BLaER1 (cell line): ENCODE measurements around the gene HTR4.

Source experiments
- H3K27ac ChIP-seq: shearing (Covaris generic); formaldehyde crosslinking; 2 replicates; pipeline ENCODE4 v1.8.1; 2022
- H3K27me3 ChIP-seq: shearing (Covaris generic); formaldehyde crosslinking; 2 replicates; pipeline ENCODE4 v1.8.1; 2022
- H3K36me3 ChIP-seq: shearing (Covaris generic); formaldehyde crosslinking; 2 replicates; pipeline ENCODE4 v1.8.1; 2022
- H3K4me1 ChIP-seq: shearing (Covaris generic); formaldehyde crosslinking; 2 replicates; pipeline ENCODE4 v1.8.1; 2022
- H3K4me2 ChIP-seq: shearing (Covaris generic); formaldehyde crosslinking; 2 replicates; pipeline ENCODE4 v1.8.1; 2022
- H3K4me3 ChIP-seq: shearing (Covaris generic); formaldehyde crosslinking; 2 replicates; pipeline ENCODE4 v1.8.1; 2022
- H3K9ac ChIP-seq: shearing (Covaris generic); formaldehyde crosslinking; 2 replicates; pipeline ENCODE4 v1.8.1; 2022
- H3K9me3 ChIP-seq: shearing (Covaris generic); formaldehyde crosslinking; 2 replicates; pipeline ENCODE4 v1.8.1; 2022
- H4K20me1 ChIP-seq: shearing (Covaris generic); formaldehyde crosslinking; 2 replicates; pipeline ENCODE4 v1.8.1; 2022
- Cebpa-rat ChIP-seq: shearing (Covaris generic); IDR thresholded peaks from 2 replicates; pipeline ENCODE4 v1.8.1; 2022

Gene HTR4

DNA sequence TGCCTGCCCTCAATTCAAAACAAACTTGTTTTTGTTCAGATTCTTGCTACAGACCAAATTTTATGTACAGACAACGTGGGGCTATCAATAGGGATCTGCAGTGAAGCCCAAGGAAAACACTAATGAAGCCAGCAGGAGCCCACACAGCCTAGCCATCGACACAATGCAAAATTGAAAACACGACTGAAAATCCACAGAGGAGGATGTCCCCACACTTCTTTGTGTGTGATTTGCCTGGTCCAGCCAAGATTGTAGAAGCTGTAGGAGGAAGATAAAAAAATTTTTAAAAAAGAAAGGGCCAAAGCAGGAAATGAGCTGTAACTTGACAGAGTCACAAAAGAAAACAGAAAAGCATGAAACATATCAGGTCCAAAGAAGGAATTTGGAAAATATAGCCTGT lies 34.8 kb downstream of the HTR4 start:
- H3K27me3 ChIP-seq, result no peaks in the 10 kb centered on the region

DNA sequence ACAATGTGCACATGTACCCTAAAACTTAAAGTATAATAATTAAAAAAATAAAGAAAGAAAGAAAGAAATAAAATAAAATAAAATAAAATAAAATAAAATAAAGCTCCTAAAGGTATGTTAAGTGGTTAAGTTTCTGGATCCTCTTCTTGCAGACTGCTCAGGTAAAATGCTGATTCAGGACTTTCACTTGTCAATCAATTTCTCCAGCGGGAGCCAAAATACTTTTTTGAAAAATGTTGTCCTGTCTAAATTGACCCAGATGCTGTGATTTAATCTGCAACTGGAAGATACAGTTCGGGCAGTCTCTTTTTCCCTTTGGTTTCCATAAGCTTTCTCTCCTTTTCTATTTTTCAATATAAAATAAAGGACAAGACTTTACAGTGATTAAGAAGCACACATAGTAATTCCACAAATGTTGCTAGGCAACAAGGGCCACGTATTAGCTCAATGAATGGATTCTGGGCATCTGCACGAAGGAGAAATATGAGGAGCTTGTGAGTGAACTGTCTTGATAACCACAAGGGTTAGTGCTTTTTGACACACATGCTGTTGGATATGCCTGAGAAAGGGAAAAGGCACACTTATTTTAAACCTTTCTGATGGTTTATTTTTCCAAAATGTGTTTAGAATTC lies 38.6 kb downstream of the HTR4 start:
- Histone ChIP-seq H4K20me1 (no peaks in the 10 kb centered on the region), H3K27me3 (no peaks in the 10 kb centered on the region), H3K4me3 (no peak overlapping the region)

More for the DNA sequence above, 34.8 kb downstream of the HTR4 start:
- Histone ChIP-seq H4K20me1 (no peaks in the 10 kb centered on the region), H3K9ac (no peak overlapping the region), H3K27ac (no peak overlapping the region), H3K36me3 (no peaks in the 10 kb centered on the region), H3K4me3 (no peak overlapping the region), H3K9me3 (no peaks in the 10 kb centered on the region), H3K4me1 (no peaks in the 10 kb centered on the region), H3K4me2 (no peak overlapping the region)
- no peak for TF ChIP-seq Cebpa-rat

DNA sequence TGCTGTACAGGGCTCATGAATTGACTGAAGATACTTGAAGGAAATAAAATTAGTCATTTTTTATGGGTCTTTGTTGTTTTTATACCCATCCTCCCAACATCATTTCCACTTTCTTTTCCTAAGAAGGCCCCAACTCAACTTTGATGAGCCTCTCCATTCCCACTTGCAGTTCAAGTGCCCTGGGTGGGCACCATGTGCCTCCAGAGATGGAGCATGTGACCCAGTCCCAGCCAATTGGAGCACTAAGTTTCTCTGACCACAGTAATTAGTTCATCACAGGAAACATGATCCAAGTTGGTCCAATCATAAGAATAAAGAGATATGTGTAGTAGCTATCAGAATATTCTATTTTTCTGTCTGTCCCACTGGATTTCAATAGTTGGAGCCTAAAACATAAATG lies 46.9 kb downstream of the HTR4 start:
- no peaks in the 10 kb centered on the region for H3K36me3 ChIP-seq
- H3K4me3 ChIP-seq, result no peak overlapping the region
- no peaks in the 10 kb centered on the region for H4K20me1 ChIP-seq
- H3K4me2 ChIP-seq, result no peak overlapping the region
- H3K27ac ChIP-seq, result no peak overlapping the region
- no peak for TF ChIP-seq Cebpa-rat
- H3K9me3 ChIP-seq, result no peaks in the 10 kb centered on the region
- no peaks in the 10 kb centered on the region for H3K27me3 ChIP-seq
- H3K4me1 ChIP-seq, result no peaks in the 10 kb centered on the region
- H3K9ac ChIP-seq, result no peak overlapping the region

More for the DNA sequence above, 38.6 kb downstream of the HTR4 start:
- Histone ChIP-seq H3K9me3 (no peaks in the 10 kb centered on the region), H3K36me3 (no peaks in the 10 kb centered on the region), H3K27ac (no peak overlapping the region), H3K9ac (no peak overlapping the region), H3K4me1 (no peaks in the 10 kb centered on the region), H3K4me2 (no peak overlapping the region)
- TF ChIP-seq Cebpa-rat, result no peak

DNA sequence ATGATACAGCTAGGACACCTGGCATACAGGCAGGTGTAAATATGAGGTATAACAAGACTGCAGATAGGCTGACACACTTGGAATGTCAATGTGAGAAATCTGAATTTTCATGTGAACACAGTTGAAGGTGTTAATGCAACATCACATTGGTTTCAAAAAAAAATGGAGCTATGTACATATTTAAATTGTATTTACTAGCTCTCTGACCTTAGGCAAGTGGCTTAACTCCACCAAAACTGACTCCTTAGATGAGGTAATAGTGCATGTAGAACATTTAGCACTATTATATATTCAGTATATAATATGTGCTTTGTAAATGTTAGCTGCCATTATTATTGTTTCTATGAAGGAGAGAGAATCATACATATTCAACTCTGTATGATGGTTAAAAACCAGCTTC lies 48.0 kb downstream of the HTR4 start:
- H3K4me1 ChIP-seq, result no peaks in the 10 kb centered on the region
- H4K20me1 ChIP-seq, result no peaks in the 10 kb centered on the region
- H3K9me3 ChIP-seq, result no peaks in the 10 kb centered on the region
- no peak overlapping the region for H3K9ac ChIP-seq
- H3K4me2 ChIP-seq, result no peak overlapping the region
- no peaks in the 10 kb centered on the region for H3K36me3 ChIP-seq
- no peak for TF ChIP-seq Cebpa-rat
- H3K27ac ChIP-seq, result no peak overlapping the region
- no peaks in the 10 kb centered on the region for H3K27me3 ChIP-seq
- no peak overlapping the region for H3K4me3 ChIP-seq

DNA sequence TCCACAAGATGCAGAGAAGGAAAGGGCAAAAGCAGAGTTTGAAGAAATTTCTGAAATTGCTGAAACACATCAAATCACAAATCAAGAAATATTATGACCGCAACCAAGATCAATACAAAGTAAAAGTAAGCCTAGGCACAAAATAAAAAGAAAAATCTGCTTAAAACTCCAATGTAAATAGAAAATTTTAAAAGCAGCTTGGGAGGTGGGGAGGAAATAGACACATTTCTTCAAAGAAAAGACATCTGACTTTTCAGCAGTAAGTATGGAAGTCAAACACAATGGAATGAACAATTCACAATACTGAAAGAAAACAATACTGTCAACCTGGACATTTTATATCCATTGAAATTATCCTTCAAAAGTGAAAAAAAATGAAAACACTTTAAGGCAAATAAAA lies 55.1 kb downstream of the HTR4 start:
- Histone ChIP-seq H3K9me3 (peaks cover 4% of the 10 kb centered on the region; the same call in 1 of the 2 replicates), H3K27ac (no peak overlapping the region), H3K36me3 (no peaks in the 10 kb centered on the region), H4K20me1 (no peaks in the 10 kb centered on the region), H3K4me3 (no peak overlapping the region), H3K9ac (no peak overlapping the region), H3K27me3 (no peaks in the 10 kb centered on the region), H3K4me1 (no peaks in the 10 kb centered on the region), H3K4me2 (no peak overlapping the region)
- no peak for TF ChIP-seq Cebpa-rat

DNA sequence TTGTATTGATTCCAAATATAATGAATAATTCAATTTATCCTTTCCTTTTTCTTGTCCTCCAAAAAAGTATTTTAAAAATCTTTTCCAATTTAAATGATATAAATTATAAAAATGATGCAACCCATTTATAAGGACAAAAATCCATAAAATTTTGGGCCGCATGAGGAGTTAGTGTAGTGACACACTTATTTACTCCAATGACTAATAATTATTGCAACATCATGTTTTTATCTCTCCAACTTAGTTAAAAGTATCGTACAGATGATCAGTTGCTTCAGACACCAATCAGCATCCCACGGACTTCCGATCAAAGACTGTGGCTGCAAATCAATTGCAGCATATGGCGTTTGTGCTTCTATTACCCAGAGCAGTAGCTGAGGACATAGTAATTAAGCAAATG lies 58.6 kb downstream of the HTR4 start:
- Histone ChIP-seq H3K4me3 (no peak overlapping the region), H3K9me3 (peaks cover 4% of the 10 kb centered on the region; the same call in 1 of the 2 replicates)

DNA sequence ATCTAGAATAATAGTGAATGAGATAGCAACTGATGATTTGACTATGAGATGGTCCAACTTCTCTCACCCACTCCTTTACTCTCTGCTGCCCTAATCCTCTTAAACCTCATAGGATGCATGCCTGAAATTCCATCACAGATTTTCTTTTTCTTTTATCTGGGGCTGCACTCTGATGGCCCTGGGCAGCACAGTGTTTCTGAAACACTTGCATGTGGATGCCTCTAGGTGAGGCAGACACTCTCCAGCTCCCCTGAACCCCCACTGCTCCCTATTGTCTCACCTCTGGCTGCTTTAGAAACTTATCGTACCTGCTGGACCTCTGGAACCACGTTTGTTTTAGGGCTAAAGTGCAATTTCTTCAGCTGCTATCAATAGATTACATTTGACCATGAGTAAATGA lies 67.5 kb downstream of the HTR4 start:
- Histone ChIP-seq H3K36me3 (no peaks in the 10 kb centered on the region), H4K20me1 (no peaks in the 10 kb centered on the region), H3K4me3 (no peak overlapping the region), H3K4me1 (no peaks in the 10 kb centered on the region), H3K4me2 (no peak overlapping the region), H3K27ac (no peak overlapping the region), H3K27me3 (no peaks in the 10 kb centered on the region), H3K9ac (no peak overlapping the region), H3K9me3 (no peaks in the 10 kb centered on the region)
- TF ChIP-seq Cebpa-rat, result no peak

More for the DNA sequence above, 58.6 kb downstream of the HTR4 start:
- H3K27ac ChIP-seq, result no peak overlapping the region
- no peak overlapping the region for H3K4me2 ChIP-seq
- no peaks in the 10 kb centered on the region for H4K20me1 ChIP-seq
- TF ChIP-seq Cebpa-rat, result no peak
- no peaks in the 10 kb centered on the region for H3K27me3 ChIP-seq
- H3K36me3 ChIP-seq, result no peaks in the 10 kb centered on the region
- H3K9ac ChIP-seq, result no peak overlapping the region
- no peaks in the 10 kb centered on the region for H3K4me1 ChIP-seq

DNA sequence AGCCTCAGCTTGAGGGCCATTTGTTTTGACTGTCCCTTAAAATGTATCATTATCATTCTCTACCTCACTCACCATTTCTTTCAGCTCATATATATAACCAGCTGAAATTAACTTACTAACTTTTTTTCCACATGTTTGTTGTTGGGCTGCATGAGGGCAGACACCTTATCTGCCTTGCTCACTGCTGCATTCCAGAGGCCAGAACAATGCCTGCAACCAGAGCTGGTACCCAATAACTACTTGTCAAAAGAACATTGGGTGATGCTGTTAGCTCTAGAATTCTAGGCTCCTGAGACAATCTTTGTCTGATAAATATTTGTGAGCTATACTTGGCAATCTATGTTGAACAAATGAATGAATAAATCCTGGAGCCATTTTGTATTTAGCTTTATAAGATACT lies 68.3 kb downstream of the HTR4 start:
- H3K36me3 ChIP-seq, result no peaks in the 10 kb centered on the region
- no peaks in the 10 kb centered on the region for H3K9me3 ChIP-seq
- H3K4me2 ChIP-seq, result no peak overlapping the region
- H3K27ac ChIP-seq, result no peak overlapping the region
- TF ChIP-seq Cebpa-rat, result no peak
- no peaks in the 10 kb centered on the region for H3K4me1 ChIP-seq
- no peak overlapping the region for H3K9ac ChIP-seq
- no peaks in the 10 kb centered on the region for H4K20me1 ChIP-seq
- no peak overlapping the region for H3K4me3 ChIP-seq
- H3K27me3 ChIP-seq, result no peaks in the 10 kb centered on the region

DNA sequence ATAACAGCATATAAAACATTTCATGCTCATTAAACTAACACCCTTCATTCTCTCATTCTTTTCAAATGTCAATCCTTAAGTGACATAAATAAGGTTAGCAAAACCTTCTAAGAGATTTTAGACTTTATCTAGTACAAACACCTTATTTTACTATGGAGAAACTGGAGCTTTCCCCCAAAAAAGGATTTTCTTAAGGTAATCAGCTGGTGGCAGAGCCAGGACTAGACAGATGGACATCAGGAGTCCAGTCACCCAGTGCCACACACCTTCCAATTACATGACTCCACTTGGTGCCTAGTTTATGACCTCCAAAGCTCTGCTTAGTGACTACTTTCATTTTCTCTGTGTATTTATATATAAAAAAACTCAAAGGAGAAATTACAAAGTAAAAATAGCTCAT lies 70.2 kb downstream of the HTR4 start:
- no peak overlapping the region for H3K4me3 ChIP-seq
- H3K4me1 ChIP-seq, result no peaks in the 10 kb centered on the region
- no peak for TF ChIP-seq Cebpa-rat
- no peak overlapping the region for H3K4me2 ChIP-seq
- no peaks in the 10 kb centered on the region for H4K20me1 ChIP-seq
- no peaks in the 10 kb centered on the region for H3K36me3 ChIP-seq
- no peaks in the 10 kb centered on the region for H3K9me3 ChIP-seq
- H3K9ac ChIP-seq, result no peak overlapping the region
- H3K27ac ChIP-seq, result no peak overlapping the region
- H3K27me3 ChIP-seq, result no peaks in the 10 kb centered on the region

DNA sequence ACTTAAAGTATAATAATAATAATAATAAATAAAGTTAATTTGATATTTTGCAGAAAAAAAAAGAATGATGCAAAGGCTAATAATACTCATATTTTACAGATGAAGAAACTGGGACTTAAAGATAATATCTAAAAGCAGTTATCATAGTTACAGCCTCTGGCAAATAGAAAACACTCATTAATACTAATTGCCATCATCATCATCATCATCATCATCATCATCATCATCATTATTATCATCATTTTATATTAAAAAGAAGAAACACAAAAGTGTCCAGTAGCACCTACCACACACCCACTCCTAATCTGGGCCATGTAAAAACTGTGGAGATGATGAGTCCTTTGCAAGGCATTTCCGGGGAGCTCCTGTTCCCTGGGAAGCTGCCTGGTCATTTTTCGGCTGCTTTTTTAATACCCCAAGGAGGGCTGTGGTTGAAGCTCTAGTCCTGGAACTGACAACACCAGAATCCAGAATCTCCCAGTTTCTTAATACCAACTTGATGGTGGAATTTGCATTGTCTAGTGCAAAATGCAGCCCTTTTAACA lies 70.8 kb downstream of the HTR4 start:
- Histone ChIP-seq H3K4me1 (no peaks in the 10 kb centered on the region), H3K9ac (no peak overlapping the region), H3K27me3 (no peaks in the 10 kb centered on the region), H3K36me3 (no peaks in the 10 kb centered on the region), H3K4me3 (no peak overlapping the region), H4K20me1 (no peaks in the 10 kb centered on the region), H3K9me3 (no peaks in the 10 kb centered on the region), H3K27ac (no peak overlapping the region), H3K4me2 (no peak overlapping the region)
- no peak for TF ChIP-seq Cebpa-rat

DNA sequence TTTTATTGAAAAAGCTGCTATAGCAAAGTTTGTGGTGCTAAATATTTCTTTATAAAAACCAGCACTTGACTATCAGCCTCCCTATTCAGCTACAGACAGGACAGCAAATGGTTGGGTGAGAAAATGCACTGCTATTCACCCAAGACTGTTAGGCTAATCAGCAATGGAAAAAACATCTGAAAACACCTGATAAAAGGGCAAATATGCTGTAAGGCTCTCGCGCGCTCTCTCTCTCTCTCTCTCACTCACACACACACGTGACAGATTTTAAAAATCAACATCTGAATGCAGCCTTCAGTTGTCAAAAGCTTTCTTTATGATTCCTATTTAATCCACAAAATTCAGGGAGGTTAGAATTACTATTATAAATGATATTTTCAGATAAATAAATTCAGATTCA lies 80.2 kb downstream of the HTR4 start:
- Histone ChIP-seq H3K4me1 (no peaks in the 10 kb centered on the region), H3K27ac (no peak overlapping the region)

More for the DNA sequence above, 80.2 kb downstream of the HTR4 start:
- H3K27me3 ChIP-seq, result no peaks in the 10 kb centered on the region
- no peak overlapping the region for H3K4me2 ChIP-seq
- no peak for TF ChIP-seq Cebpa-rat
- no peaks in the 10 kb centered on the region for H4K20me1 ChIP-seq
- no peaks in the 10 kb centered on the region for H3K9me3 ChIP-seq
- H3K9ac ChIP-seq, result no peak overlapping the region
- no peaks in the 10 kb centered on the region for H3K36me3 ChIP-seq
- no peak overlapping the region for H3K4me3 ChIP-seq
